Endodermal cell (in vitro differentiated cells): ENCODE results near the gene PSMD12. TPM values are rescaled to one million over a fixed set of nuclear protein-coding genes. Genes with fewer than 3 reads are reported as not detected.

Experiments
- DNase-seq: peaks from one replicate; pipeline ENCODE4 v3.0.0-alpha.2; 2017
- H3K27ac ChIP-seq: 2 replicates; pipeline ENCODE4 v1.5.1; 2013; ENCODE audit warnings: mild to moderate bottlenecking, low read depth, low read length, moderate library complexity
- H3K27me3 ChIP-seq: 2 replicates; pipeline ENCODE4 v1.6.1; 2013; ENCODE audit warnings: mild to moderate bottlenecking, low read length, moderate library complexity; ENCODE audit not compliant: insufficient read depth, control insufficient read depth, poor library complexity, severe bottlenecking
- H3K36me3 ChIP-seq: 2 replicates; pipeline ENCODE4 v1.7.0; 2013; ENCODE audit warnings: mild to moderate bottlenecking, low read length, moderate library complexity; ENCODE audit not compliant: control insufficient read depth, insufficient read depth
- H3K4me1 ChIP-seq: one replicate; pipeline ENCODE4 v1.7.0; 2013; ENCODE audit warnings: low read length; ENCODE audit not compliant: control insufficient read depth, insufficient read depth
- H3K4me3 ChIP-seq: 2 replicates; pipeline ENCODE4 v1.5.1; 2013; ENCODE audit warnings: mild to moderate bottlenecking, low read length, moderate library complexity
- H3K9ac ChIP-seq: 2 replicates; pipeline ENCODE4 v1.6.1; 2013; ENCODE audit warnings: mild to moderate bottlenecking, low read length, moderate library complexity; ENCODE audit not compliant: poor library complexity, severe bottlenecking; ENCODE audit errors: extremely low read depth
- H3K9me3 ChIP-seq: 2 replicates; pipeline ENCODE4 v1.6.1; 2013; ENCODE audit warnings: mild to moderate bottlenecking, low read length, moderate library complexity; ENCODE audit not compliant: control insufficient read depth
- H3K27ac Mint-ChIP-seq: 2 replicates; pipeline ENCODE4 v1.8.0; 2020; ENCODE audit warnings: mixed read lengths
- H3K27me3 Mint-ChIP-seq: 2 replicates; pipeline ENCODE4 v1.8.0; 2021; ENCODE audit warnings: mild to moderate bottlenecking, mixed read lengths; ENCODE audit not compliant: insufficient read depth
- H3K36me3 Mint-ChIP-seq: 2 replicates; pipeline ENCODE4 v1.8.0; 2020; ENCODE audit warnings: low read depth, mixed read lengths
- H3K4me1 Mint-ChIP-seq: 2 replicates; pipeline ENCODE4 v1.8.0; 2020; ENCODE audit warnings: mixed read lengths
- H3K4me3 Mint-ChIP-seq: 2 replicates; pipeline ENCODE4 v1.8.0; 2020; ENCODE audit warnings: mild to moderate bottlenecking, moderate library complexity, mixed read lengths
- H3K9me3 Mint-ChIP-seq: 2 replicates; pipeline ENCODE4 v1.8.0; 2020; ENCODE audit warnings: mild to moderate bottlenecking, mixed read lengths
- WGBS, 2 experiments: methylation state at CpG; one replicate each; pipeline versions ENCODE4 v1.1.5 to v1.1.7; 2013; ENCODE audit warnings: missing lambda C conversion rate in 2 of 2, mixed read lengths in 1 of 2; ENCODE audit not compliant: insufficient coverage in 1 of 2, insufficient read length in 1 of 2; 5-methylcytosine and 5-hydroxymethylcytosine counted together
- total RNA-seq, 2 donors: library from RNA; stranded (reverse); fragmentation: NEBNext Ultra II Directional in 1 of 2; extraction: Animal tissue kit (Norgen Biotek cat#: 25700) in 1 of 2; gene quantifications; 2 replicates in 1 of 2; 3 replicates in 1 of 2; pipeline ENCODE4 v1.2.1, GENCODE V29; 2021
- TF ChIP-seq, protein P1 (sequence below): fragments of 200-600 bp; sonication (generic); conservative IDR thresholded peaks from 2 replicates; pipeline ENCODE4 v1.5.0; 2021; ENCODE audit warnings: antibody characterized with exemption, mild to moderate bottlenecking

Gene PSMD12
- total RNA-seq, 2 donors from 2014 or later: 70.9 to 71.7 TPM

DNA sequence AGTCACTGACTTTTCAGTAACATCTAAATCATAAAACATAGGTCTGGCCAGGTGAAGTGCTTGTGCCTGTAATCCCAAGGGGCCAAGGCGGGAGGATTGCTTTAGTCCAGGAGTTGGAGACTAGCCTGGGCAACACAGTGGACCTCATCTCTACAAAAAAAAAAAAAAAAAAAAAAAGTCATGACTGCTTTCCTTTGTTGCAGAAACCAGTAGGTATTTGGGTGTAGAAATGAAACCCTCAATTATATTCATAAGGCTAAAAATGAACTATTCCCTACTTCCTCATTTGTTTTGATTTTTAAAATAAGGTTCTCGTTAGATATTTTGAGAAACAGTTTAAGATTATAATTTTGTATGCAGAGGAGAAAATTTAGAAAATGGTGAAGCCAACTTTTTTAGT is 36.7 kb upstream of the PSMD12 start:
- Histone ChIP-seq H3K9me3 (no peaks in the 10 kb centered on the region), H3K4me3 (no peak overlapping the region), H3K9ac (no peak overlapping the region), H3K4me1 (no peaks in the 10 kb centered on the region), H3K27ac (no peak overlapping the region), H3K27me3 (no peaks in the 10 kb centered on the region), H3K36me3 (no peaks in the 10 kb centered on the region)
- Mint-ChIP-seq H3K36me3 (peaks cover 13% of the 10 kb centered on the region), H3K4me3 (no peak overlapping the region), H3K4me1 (peaks cover 2% of the 10 kb centered on the region), H3K9me3 (no peaks in the 10 kb centered on the region), H3K27ac (no peak overlapping the region), H3K27me3 (no peaks in the 10 kb centered on the region)
- DNase-seq: no peak
- TF ChIP-seq, protein P1, sequence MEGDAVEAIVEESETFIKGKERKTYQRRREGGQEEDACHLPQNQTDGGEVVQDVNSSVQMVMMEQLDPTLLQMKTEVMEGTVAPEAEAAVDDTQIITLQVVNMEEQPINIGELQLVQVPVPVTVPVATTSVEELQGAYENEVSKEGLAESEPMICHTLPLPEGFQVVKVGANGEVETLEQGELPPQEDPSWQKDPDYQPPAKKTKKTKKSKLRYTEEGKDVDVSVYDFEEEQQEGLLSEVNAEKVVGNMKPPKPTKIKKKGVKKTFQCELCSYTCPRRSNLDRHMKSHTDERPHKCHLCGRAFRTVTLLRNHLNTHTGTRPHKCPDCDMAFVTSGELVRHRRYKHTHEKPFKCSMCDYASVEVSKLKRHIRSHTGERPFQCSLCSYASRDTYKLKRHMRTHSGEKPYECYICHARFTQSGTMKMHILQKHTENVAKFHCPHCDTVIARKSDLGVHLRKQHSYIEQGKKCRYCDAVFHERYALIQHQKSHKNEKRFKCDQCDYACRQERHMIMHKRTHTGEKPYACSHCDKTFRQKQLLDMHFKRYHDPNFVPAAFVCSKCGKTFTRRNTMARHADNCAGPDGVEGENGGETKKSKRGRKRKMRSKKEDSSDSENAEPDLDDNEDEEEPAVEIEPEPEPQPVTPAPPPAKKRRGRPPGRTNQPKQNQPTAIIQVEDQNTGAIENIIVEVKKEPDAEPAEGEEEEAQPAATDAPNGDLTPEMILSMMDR: no peak
- 100% methylated on average over 1 of the region's 2 CpGs; no CpG with 5 or more reads in 1 of the 2 experiments for WGBS, 2 experiments

DNA sequence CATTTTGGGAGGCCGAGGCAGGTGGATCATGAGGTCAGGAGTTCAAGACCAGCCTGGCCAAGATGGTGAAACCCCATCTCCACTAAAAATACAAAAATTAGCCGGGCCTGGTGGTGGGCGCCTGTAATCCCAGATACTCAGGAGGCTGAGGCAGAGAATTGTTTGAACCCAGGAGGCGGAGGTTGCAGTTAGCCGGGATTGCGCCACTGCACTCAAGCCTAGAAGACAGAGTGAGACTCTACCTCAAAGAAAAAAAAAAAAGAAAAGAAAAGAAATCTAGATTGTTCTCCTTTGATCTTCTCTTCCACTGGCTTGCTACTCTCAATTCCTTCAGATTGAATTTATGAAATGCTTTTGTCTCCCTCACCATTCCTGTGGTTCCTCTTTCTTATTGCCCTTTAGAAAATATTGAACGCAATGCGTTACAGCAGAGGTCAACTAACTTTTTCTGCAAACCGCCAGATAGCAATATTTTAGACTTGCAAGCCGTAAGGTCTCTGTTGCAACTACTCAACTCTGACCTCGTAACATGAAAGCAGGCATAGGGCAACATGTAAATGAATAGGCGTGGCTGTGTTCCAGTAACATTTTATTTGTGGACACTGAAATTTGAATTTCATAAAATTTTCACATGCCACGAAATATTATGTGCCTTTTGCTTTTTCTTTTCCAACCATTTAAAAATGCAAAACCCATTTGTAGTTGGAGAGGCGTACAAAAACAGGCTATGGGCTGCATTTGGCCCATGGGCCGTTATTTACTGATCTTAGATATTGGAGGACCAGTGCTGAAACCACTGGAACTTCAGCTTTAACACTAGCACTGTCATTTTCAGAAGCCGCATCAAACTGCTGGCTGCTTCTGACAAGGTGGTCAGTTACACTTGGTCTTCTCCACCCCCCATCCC is 35.5 kb upstream of the PSMD12 start:
- no peak for DNase-seq
- TF ChIP-seq, protein P1: no peak
- H3K27me3 Mint-ChIP-seq: no peaks in the 10 kb centered on the region
- WGBS, 2 experiments: 97% methylated on average over 14 to 16 of the region's 16 CpGs
- no peaks in the 10 kb centered on the region for H3K4me1 ChIP-seq
- H3K27ac ChIP-seq: no peak overlapping the region
- no peaks in the 10 kb centered on the region for H3K36me3 ChIP-seq
- no peak overlapping the region for H3K27ac Mint-ChIP-seq
- H3K27me3 ChIP-seq: no peaks in the 10 kb centered on the region
- H3K36me3 Mint-ChIP-seq: peaks cover 21% of the 10 kb centered on the region
- H3K9ac ChIP-seq: no peak overlapping the region
- peaks cover 5% of the 10 kb centered on the region for H3K9me3 Mint-ChIP-seq
- H3K4me1 Mint-ChIP-seq: peaks cover 2% of the 10 kb centered on the region
- no peaks in the 10 kb centered on the region for H3K9me3 ChIP-seq
- H3K4me3 ChIP-seq: no peak overlapping the region
- H3K4me3 Mint-ChIP-seq: no peak overlapping the region

DNA sequence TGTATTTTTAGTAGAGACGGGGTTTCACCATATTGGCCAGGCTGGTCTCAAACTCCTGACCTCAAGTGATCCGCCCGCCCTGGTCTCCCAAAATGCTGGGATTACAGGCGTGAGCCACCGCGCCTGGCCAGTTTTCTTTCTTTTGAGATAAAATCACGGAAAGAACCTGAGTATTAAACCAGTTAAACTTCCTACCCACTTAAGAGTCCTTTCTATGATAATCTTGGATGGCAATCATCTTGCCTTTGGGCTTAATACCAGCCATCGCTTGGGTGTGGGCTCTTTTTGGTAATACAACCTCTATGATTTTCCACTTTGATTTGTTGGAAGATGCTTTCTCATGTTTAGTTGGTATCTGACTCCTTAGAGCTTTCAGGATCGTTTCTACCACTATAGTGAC is 34.7 kb upstream of the PSMD12 start:
- peaks cover 5% of the 10 kb centered on the region for H3K9me3 Mint-ChIP-seq

More for the DNA sequence above, 34.7 kb upstream of the PSMD12 start:
- Histone ChIP-seq H3K27me3 (no peaks in the 10 kb centered on the region), H3K4me3 (no peak overlapping the region), H3K27ac (no peak overlapping the region), H3K9ac (no peak overlapping the region), H3K4me1 (no peaks in the 10 kb centered on the region), H3K36me3 (no peaks in the 10 kb centered on the region), H3K9me3 (no peaks in the 10 kb centered on the region)
- Mint-ChIP-seq H3K36me3 (peaks cover 19% of the 10 kb centered on the region), H3K27ac (no peak overlapping the region), H3K27me3 (no peaks in the 10 kb centered on the region), H3K4me3 (no peak overlapping the region), H3K4me1 (peaks cover 2% of the 10 kb centered on the region)
- 93 to 94% methylated on average over 6 to 9 of the region's 9 CpGs for whole genome bisulfite sequencing, 2 experiments
- no peak for DNase-seq
- TF ChIP-seq, protein P1: no peak
